OCI-M1 (cell line): ENCODE data around the gene SYNGR1.
"Not testable (repeated sequence)": the region's sequence is repeated elsewhere in the genome, so short reads cannot be mapped to it uniquely, and the experiment has no call there.

Source experiments
- DNase-seq: peaks from one replicate; lab custom pipeline; 2025; lab: John Stamatoyannopoulos, UW

The SYNGR1 gene

GRCh38 chr22:39317084-39317774 is 32.6 kb upstream of the SYNGR1 start:
- peak; percentile 34 for DNase-seq

GRCh38 chr22:39317775-39318506 is 31.9 kb upstream of the SYNGR1 start:
- DNase-seq, result no peak

- no peak for DNase-seq
Observed at GRCh38 chr22:39318507-39319283, 31.1 kb upstream of the SYNGR1 start.

- peak; percentile 98 for DNase-seq
Observed at GRCh38 chr22:39319284-39320022, 30.3 kb upstream of the SYNGR1 start, which contains the start of gene RPL3. RPL3 (minus strand) TSS chr22:39319623; CDS start chr22:39319597, 26 bp downstream.

- not testable (repeated sequence) for DNase-seq
Observed at GRCh38 chr22:39320616-39321029, 29.2 kb upstream of the SYNGR1 start.

- DNase-seq, result no peak
Observed at GRCh38 chr22:39325392-39325932, 24.3 kb upstream of the SYNGR1 start.

- no peak for DNase-seq
Observed at GRCh38 chr22:39327995-39328754, 21.6 kb upstream of the SYNGR1 start.

GRCh38 chr22:39330553-39330952 is 19.2 kb upstream of the SYNGR1 start:
- not testable (repeated sequence) for DNase-seq

- no peak for DNase-seq
Observed at GRCh38 chr22:39332441-39333064, 17.2 kb upstream of the SYNGR1 start.

GRCh38 chr22:39336411-39336810 is 13.4 kb upstream of the SYNGR1 start:
- no peak for DNase-seq

- DNase-seq, result not testable (repeated sequence)
Observed at GRCh38 chr22:39339775-39340174, 10.0 kb upstream of the SYNGR1 start.

GRCh38 chr22:39341179-39341578 is 8.6 kb upstream of the SYNGR1 start:
- no peak for DNase-seq

- DNase-seq, result peak; percentile 82
Observed at GRCh38 chr22:39343259-39344045, 6.3 kb upstream of the SYNGR1 start.

GRCh38 chr22:39344046-39344390 is 5.8 kb upstream of the SYNGR1 start:
- DNase-seq, result no peak

GRCh38 chr22:39345231-39345630 is 4.6 kb upstream of the SYNGR1 start:
- DNase-seq, result no peak

- peak; percentile 8 for DNase-seq
Observed at GRCh38 chr22:39348909-39349505, 784 bp upstream of the SYNGR1 start.

- peak; percentile 13 for DNase-seq
Observed at GRCh38 chr22:39349506-39349966, 255 bp upstream of the SYNGR1 start.

- no peak for DNase-seq
Observed at GRCh38 chr22:39350757-39351688, 1.2 kb downstream of the SYNGR1 start.
